Daoy (cell line): Measurements from ENCODE around the gene IDS. TPM values are rescaled to one million over a fixed set of nuclear protein-coding genes. Genes with fewer than 3 reads are reported as not detected.
"Not testable (repeated sequence)": the region's sequence is repeated elsewhere in the genome, so short reads cannot be mapped to it uniquely, and the experiment has no call there.

ENCODE experiments used
- DNase-seq: peaks from one replicate; pipeline ENCODE4 v3.0.0-alpha.2; 2015; ENCODE audit warnings: low read depth
- total RNA-seq: library from RNA; depleted of rRNA; stranded (reverse); fragments of >200 nt; shearing (Covaris generic); gene quantifications from 2 replicates; pipeline ENCODE4 v1.2.3, GENCODE V29; 2014

The IDS gene
- total RNA-seq, 1 experiment from 2014 or later = 28.1 TPM

GRCh38 chrX:149499766-149500165 is 5.3 kb downstream of the IDS start:
- DNase-seq = no peak

DNA sequence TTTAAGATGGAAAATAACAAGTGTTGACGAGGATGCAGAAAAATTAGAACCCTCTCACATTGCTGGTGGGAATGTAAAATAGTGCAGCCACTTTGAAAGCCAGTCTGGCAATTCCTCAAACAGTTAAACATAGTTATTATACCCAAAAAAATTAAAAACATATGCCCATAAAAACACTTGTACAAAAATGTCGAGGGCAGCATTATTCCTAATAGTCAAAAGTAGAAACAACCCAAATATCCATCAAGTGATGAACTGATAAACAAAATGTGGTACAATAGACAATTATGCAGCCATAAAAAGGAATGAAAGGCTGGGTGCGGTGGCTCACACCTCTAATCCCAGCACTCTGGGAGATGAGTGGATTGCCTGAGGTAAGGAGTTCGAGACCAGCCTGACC is 6.3 kb downstream of the IDS start:
- DNase-seq = no peak

DNA sequence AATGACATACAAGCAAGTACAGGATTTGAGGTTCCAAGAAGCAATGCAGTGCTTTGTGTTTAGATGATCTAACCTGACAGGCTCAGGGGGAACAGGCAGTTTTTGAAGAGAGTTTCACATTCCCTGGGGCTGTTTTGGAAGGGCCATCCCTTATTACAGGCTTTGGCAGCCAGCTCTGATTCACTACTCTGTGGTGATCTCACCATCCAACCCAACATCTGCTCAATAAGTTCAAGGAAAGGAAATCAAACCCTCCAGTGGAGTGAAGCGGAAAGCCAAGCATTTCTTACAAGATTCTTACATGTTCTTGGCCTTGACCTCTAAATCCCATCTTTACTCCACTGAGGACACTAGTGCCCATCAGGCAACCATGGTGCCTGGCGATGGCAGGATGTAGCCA is 7.5 kb downstream of the IDS start:
- DNase-seq = peak; percentile 59

DNA sequence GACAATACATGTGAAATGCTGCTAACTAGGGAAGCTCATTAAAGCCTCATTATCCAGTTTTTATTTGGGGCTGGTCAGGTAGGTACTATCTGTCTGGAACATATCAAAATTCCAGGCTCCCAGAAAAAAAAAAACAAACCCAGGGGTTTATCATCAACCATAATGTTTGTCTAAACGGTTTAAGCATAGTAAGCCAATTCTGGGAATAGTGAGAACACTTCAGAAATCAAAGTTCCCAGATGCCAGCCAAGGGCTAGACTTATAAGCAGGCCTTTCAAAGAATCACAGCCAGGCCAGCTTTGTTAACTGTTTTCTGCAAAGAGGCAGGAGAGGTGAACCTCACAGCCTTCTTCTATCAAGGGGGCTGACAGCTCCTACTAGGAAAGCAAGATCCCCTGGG is 8.1 kb downstream of the IDS start:
- DNase-seq = no peak

- peak; percentile 84 for DNase-seq
Measured at GRCh38 chrX:149495573-149496071, 9.5 kb downstream of the IDS start.

- DNase-seq = no peak
Measured at GRCh38 chrX:149494844-149495565, 10.1 kb downstream of the IDS start.

DNA sequence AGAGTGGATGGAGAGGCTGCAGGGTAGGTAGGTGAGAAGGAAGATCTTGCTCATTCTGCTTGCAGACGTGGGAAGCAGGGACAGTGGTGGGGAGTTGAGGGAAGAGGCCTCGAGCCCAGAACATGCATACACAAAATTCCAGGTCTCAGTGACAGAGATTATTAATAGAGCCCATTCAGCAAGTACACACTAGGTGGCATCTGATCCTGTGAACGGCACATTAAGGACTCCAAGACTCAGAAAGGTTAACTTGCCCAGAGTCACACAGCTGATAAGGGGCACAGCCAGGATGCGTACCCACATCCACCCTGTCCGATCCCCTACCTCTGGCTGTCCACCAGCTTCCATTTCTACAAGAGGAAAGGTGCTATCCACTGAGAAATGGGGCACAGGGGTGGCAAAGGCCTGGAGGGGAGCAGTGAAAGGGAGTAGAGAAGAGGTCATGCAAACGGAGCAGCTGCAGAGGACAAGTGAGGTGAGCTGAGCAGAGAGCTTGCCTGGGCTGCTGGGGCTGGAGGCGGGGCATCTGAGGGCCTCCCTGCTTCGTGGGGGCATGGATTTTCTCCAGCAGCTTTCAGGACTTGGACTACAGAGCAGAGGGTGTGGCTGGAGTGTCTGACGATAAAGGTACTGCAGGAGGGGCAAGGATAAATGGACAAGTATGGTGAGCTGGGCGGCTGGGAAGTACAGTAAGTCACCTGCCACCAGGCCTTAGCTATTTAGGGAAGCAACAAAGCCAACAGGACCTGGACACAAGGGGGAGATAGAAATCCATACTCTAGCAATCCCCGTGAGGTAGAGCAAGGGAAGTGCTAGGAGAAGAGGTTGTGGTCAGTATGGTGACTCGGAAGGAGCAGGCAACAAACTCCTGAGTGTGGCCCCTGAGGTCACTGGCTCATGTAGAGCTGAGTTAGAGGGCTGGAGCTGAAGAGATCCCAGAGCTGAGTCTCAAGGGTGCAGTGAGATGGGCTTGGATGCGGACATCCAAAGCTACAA is 11.2 kb downstream of the IDS start:
- no peak for DNase-seq

DNA sequence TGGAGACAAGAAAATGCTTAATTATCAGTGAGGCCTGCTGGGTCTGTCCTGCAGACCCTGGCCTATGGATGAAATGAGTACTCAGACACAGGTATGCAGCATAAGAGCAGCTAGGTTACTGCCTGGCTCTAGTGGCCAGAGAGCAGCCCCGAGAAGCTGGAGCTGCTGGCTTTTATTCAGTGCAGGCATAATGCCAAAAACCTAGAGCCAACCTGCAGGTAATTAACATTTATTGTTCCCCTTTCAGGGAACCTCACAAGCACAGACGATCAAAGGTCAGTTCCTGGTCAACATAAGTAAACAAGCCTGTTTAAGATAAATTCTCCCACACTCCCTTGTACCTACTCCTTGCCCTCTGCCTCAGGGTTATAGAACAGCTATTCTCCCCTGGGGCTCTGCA is 13.3 kb downstream of the IDS start:
- no peak for DNase-seq

DNA sequence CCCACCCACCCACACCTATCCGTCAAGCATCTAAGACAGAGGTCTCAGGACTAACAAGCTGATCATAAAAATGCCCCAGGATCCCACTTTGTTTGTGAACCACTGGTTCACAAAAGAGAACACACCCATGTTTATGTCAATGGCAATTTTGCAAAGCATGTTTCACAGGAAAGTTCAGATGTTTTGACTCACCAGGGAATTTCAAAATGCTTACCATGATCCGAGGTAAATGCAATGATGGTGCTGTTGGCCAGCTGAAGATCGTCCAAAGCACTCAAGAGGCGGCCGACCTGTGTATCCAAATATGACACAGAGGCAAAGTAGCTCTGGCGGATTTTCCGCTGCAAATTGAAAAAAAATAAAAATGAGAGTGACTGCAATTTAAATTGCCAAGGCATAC is 15.0 kb downstream of the IDS start:
- DNase-seq = no peak

- DNase-seq = not testable (repeated sequence)
Measured at GRCh38 chrX:149488411-149489052, 16.6 kb downstream of the IDS start.

- DNase-seq = not testable (repeated sequence)
Measured at GRCh38 chrX:149488008-149488407, 17.1 kb downstream of the IDS start.

- no peak for DNase-seq
Measured at GRCh38 chrX:149487292-149487691, 17.8 kb downstream of the IDS start.

- no peak for DNase-seq
Measured at GRCh38 chrX:149476513-149476912, 28.6 kb downstream of the IDS start.

DNA sequence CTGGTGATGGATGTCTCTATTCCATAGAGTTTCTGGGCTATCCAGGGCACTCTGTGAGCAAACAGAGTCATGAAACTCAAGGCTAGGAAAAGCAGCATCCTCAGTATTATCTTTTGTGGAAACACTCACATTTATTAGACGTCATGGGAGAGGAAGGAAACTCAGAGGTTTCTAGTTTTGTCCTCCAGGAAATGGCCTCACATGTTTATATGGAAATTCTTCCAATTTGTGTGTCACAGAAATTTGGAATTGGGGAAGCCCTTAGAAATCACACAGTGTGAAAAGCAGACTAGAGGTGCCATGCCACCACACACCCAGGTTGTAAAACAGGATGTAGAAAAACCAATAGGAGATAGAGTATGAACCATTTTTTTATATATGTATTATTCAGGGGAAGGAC is 31.1 kb downstream of the IDS start:
- no peak for DNase-seq

- DNase-seq = no peak
Measured at GRCh38 chrX:149473092-149473491, 32.0 kb downstream of the IDS start.

DNA sequence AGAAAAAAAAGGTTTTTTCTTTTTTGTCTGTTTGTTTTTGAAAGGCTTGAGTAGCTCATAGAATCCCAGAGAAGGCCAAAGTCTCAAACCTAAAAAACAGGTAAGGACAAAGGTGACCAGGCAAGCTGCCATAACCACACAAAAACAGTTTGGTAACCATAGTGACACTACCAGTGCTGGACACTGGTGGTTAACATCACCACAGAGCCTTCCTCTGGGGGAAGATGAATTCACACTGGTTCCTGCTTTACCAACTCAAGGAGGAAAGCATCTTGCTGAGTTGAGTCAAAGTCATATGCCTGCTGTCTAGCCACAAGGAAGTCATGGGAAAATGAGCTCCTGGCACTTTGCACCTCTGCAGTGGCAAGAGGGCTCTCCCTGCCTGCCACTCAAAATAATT is 32.5 kb downstream of the IDS start:
- no peak for DNase-seq

DNA sequence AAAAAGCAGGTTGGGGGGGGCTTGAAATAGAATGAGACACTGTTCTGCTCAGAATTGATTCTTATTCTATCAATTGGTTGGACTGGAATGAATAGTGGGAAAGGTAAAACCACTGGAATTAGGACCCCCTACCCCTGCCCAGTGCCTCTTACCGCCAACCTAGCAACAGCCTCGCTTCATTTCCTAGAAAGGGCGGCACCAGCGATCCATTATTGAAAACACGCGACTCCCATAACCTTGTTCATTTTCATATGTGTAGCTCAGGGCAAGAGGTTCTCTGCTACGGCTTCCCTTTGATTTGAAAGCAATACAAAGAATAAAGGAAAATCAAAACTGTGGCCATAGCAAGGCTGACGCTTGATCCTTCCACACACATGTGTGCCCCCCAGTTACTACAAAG is 33.7 kb downstream of the IDS start:
- DNase-seq = no peak

GRCh38 chrX:149470955-149471354 is 34.2 kb downstream of the IDS start:
- DNase-seq = peak; percentile 59

GRCh38 chrX:149469406-149469805 is 35.7 kb downstream of the IDS start:
- DNase-seq = no peak

DNA sequence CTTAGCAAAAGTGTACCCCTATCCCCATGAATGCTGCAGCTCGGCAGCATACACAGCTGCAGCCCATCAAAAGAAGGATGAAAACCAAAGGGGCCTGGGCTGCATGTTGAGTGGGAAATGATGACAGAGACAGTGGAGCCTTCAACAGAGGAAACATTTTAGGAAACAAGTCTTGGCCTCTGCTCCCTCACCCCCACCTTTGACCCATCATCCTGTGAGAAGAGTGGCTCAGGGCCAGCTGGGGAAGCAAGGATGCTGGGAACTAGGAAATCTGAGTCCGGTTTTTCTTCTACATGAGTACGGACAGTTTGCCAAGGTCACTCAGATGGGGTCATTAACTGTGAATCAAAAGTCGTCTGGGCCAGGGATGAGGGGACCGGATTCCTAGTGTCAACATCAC is 37.2 kb downstream of the IDS start:
- no peak for DNase-seq

- no peak for DNase-seq
Measured at GRCh38 chrX:149467461-149467860, 37.6 kb downstream of the IDS start.

DNA sequence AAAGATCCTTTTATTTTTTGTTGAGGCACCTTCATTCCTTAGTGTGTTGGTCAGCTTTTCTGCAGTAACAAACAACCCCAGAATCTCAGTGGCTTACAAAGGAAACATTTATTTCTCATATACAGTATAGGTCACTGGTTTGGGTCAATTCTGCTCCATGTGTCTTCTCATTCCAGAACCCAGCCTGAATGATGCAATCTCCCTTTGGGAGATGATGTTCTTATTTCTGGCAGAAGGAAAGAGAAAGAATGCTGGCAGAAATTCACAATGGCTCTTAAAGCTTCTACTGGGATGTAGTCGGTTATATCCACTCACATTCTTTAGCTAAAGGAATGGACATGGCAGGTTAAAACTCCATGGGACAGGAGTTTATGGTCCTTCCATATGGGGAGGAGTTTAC is 42.3 kb downstream of the IDS start:
- DNase-seq = no peak
